PFSK-1 (cell line): ENCODE results near the gene TTYH1.

Source experiments
- FOXP2 ChIP-seq: optimal IDR thresholded peaks from 2 replicates; pipeline ENCODE3; 2011; ENCODE audit warnings: borderline replicate concordance, control low read depth, inconsistent platforms; ENCODE audit not compliant: insufficient read depth; ENCODE audit errors: extremely low read length, extremely low read depth
- POLR2AphosphoS5 ChIP-seq: IDR thresholded peaks from 2 replicates; pipeline ENCODE4 v1.6.1; 2012; ENCODE audit warnings: low read depth, mild to moderate bottlenecking, control low read depth, low read length, moderate library complexity
- REST ChIP-seq, 2 experiments: IDR thresholded peaks; 2 replicates each; pipeline versions ENCODE4 v1.6.1 to v1.8.0; 2011 to 2012; ENCODE audit warnings: low read depth in 2 of 2, low read length in 2 of 2, control low read depth in 1 of 2, inconsistent platforms in 1 of 2, mild to moderate bottlenecking in 1 of 2, moderate library complexity in 1 of 2; ENCODE audit not compliant: insufficient read depth in 1 of 2
- SIN3A ChIP-seq: IDR thresholded peaks from 2 replicates; pipeline ENCODE4 v1.6.1; 2012; ENCODE audit warnings: mild to moderate bottlenecking, low read length, moderate library complexity, borderline replicate concordance; ENCODE audit not compliant: insufficient read depth
- TAF1 ChIP-seq: IDR thresholded peaks from 2 replicates; pipeline ENCODE4 v1.6.1; 2012; ENCODE audit warnings: low read length, control low read depth, borderline replicate concordance; ENCODE audit not compliant: insufficient read depth

DNA sequence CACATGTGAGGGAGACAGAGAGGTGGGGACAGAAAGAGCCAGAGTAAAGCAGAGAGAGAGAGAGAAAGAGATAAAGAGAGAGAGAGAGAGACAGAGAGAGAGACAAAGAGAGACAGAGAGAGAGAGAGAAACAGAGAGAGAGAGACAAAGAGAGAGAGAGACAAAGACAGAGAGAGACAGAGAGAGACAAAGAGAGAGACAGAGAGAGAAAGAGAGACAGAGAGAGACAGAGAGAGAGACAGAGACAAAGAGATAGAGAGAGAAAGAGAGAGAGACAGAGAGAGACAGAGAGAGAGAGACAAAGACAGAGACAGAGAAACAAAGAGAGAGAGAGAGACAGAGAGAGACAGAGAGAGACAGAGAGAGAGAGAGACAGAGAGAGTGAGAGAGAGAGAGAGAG is 4.2 kb upstream of the TTYH1 start:
- TF ChIP-seq SIN3A (no peak), POLR2AphosphoS5 (no peak), REST (IDR thresholded peaks at IDR 0.05; ENCODE audit: insufficient read depth in 1 of 2, low read depth in 2 of 2, low read length in 2 of 2) (no peak), TAF1 (no peak), FOXP2 (no peak)
